HepG2 (cell line): ENCODE data around the gene ARHGAP19. TPM values are rescaled to one million over a fixed set of nuclear protein-coding genes. Genes with fewer than 3 reads are reported as not detected.
A peak's percentile ranks its signal among the peaks of the same experiment; 100 is the strongest.

ENCODE experiments used
- EED ChIP-seq: sonication (generic); formaldehyde crosslinking; IDR thresholded peaks from 2 replicates; pipeline ENCODE4 v1.5.0; 2020; ENCODE audit warnings: mild to moderate bottlenecking, missing genetic modification reagents
- FOXO1 ChIP-seq: sonication (generic); formaldehyde crosslinking; IDR thresholded peaks from 2 replicates; pipeline ENCODE4 v1.4.0; 2020; ENCODE audit warnings: missing genetic modification reagents
- IRF2 ChIP-seq: IDR thresholded peaks from 2 replicates; pipeline ENCODE4 v1.6.1; 2018; ENCODE audit warnings: missing genetic modification reagents, missing compliant biosample characterization
- KLF16 ChIP-seq, 2 experiments: sonication (generic) in 1 of 2; formaldehyde crosslinking in 1 of 2; IDR thresholded peaks; 2 replicates each; pipeline versions ENCODE4 v1.6.1 to v1.8.0; 2016 to 2023; ENCODE audit warnings: missing genetic modification reagents in 2 of 2, missing compliant biosample characterization in 1 of 2
- MAZ ChIP-seq, 2 experiments: sonication (generic) in 1 of 2; formaldehyde crosslinking in 1 of 2; IDR thresholded peaks; 2 replicates each; pipeline versions ENCODE4 v1.5.0 to v1.6.1; 2012 to 2020; ENCODE audit warnings: low read depth in 2 of 2, mild to moderate bottlenecking in 2 of 2, borderline replicate concordance in 1 of 2, improper control_type of control experiment in 1 of 2, low read length in 1 of 2, missing genetic modification reagents in 1 of 2, moderate library complexity in 1 of 2
- MED8 ChIP-seq: sonication (generic); formaldehyde crosslinking; IDR thresholded peaks from 2 replicates; pipeline ENCODE4 v1.8.1; 2023; ENCODE audit warnings: mild to moderate bottlenecking, missing genetic modification reagents; ENCODE audit not compliant: insufficient replicate concordance
- NFKB2 ChIP-seq: sonication (generic); formaldehyde crosslinking; IDR thresholded peaks from 2 replicates; pipeline ENCODE4 v1.4.0; 2020; ENCODE audit warnings: missing genetic modification reagents, borderline replicate concordance
- NFRKB ChIP-seq: fragments of 450-650 bp; IDR thresholded peaks from 2 replicates; pipeline ENCODE4 v1.6.1; 2017
- NKX3-1 ChIP-seq: sonication (generic); formaldehyde crosslinking; IDR thresholded peaks from 2 replicates; pipeline ENCODE4 v1.5.0; 2020; ENCODE audit warnings: missing genetic modification reagents
- NONO ChIP-seq, 2 experiments: fragments of 450-650 bp in 1 of 2; sonication (generic) in 1 of 2; formaldehyde crosslinking in 1 of 2; IDR thresholded peaks in 1 of 2; conservative IDR thresholded peaks in 1 of 2; 2 replicates each; pipeline versions ENCODE4 v1.6.1 to v1.8.0; 2017 to 2022; ENCODE audit warnings: mild to moderate bottlenecking in 1 of 2, missing genetic modification reagents in 1 of 2, moderate library complexity in 1 of 2
- PAWR ChIP-seq: sonication (generic); formaldehyde crosslinking; IDR thresholded peaks from 2 replicates; pipeline ENCODE4 v1.4.0; 2020; ENCODE audit warnings: missing genetic modification reagents, mild to moderate bottlenecking, borderline replicate concordance
- RBFOX2 ChIP-seq: fragments of 200-400 bp; formaldehyde crosslinking; IDR thresholded peaks from 2 replicates; pipeline ENCODE4 v1.6.1; 2017; ENCODE audit warnings: low read depth, mild to moderate bottlenecking, low read length
- RFX1 ChIP-seq: fragments of 450-650 bp; IDR thresholded peaks from 2 replicates; pipeline ENCODE4 v1.6.1; 2017
- SCMH1 ChIP-seq: sonication (generic); formaldehyde crosslinking; IDR thresholded peaks from 2 replicates; pipeline ENCODE4 v1.9.0; 2021; ENCODE audit warnings: missing genetic modification reagents, mild to moderate bottlenecking, borderline replicate concordance
- TBL1XR1 ChIP-seq: fragments of 150-350 bp; IDR thresholded peaks from 2 replicates; pipeline ENCODE4 v1.6.1; 2014; ENCODE audit warnings: borderline replicate concordance, low read length; ENCODE audit not compliant: partially characterized antibody
- TP53 ChIP-seq: sonication (generic); formaldehyde crosslinking; conservative IDR thresholded peaks from 2 replicates; pipeline ENCODE4 v1.4.0; 2020; ENCODE audit warnings: missing genetic modification reagents
- ZFP36 ChIP-seq: fragments of 150-350 bp; IDR thresholded peaks from 2 replicates; pipeline ENCODE4 v1.6.1; 2018; ENCODE audit warnings: borderline replicate concordance, low read length, low read depth; ENCODE audit not compliant: partially characterized antibody
- ZFP82 ChIP-seq: sonication (generic); formaldehyde crosslinking; IDR thresholded peaks from 2 replicates; pipeline ENCODE4 v1.5.1; 2020; ENCODE audit warnings: mild to moderate bottlenecking, missing genetic modification reagents, borderline replicate concordance
- ZMYM4 ChIP-seq: sonication (generic); formaldehyde crosslinking; IDR thresholded peaks from 2 replicates; pipeline ENCODE4 v1.8.1; 2023; ENCODE audit warnings: mild to moderate bottlenecking, missing genetic modification reagents
- ZNF17 ChIP-seq: sonication (generic); formaldehyde crosslinking; IDR thresholded peaks from 2 replicates; pipeline ENCODE4 v1.5.0; 2020; ENCODE audit warnings: mild to moderate bottlenecking, missing genetic modification reagents
- ZNF282 ChIP-seq: fragments of 450-650 bp; IDR thresholded peaks from 2 replicates; pipeline ENCODE4 v1.6.1; 2018; ENCODE audit not compliant: partially characterized antibody
- ZNF552 ChIP-seq: sonication (generic); formaldehyde crosslinking; IDR thresholded peaks from 2 replicates; pipeline ENCODE4 v1.9.0; 2022; ENCODE audit warnings: missing genetic modification reagents, mild to moderate bottlenecking, borderline replicate concordance
- ZNF557 ChIP-seq: sonication (generic); formaldehyde crosslinking; IDR thresholded peaks from 2 replicates; pipeline ENCODE4 v1.4.0; 2020; ENCODE audit warnings: missing genetic modification reagents
- ZNF737 ChIP-seq: sonication (generic); formaldehyde crosslinking; IDR thresholded peaks from 2 replicates; pipeline ENCODE4 v1.5.0; 2020; ENCODE audit warnings: missing genetic modification reagents, mild to moderate bottlenecking, borderline replicate concordance
- ZSCAN21 ChIP-seq: sonication (generic); formaldehyde crosslinking; IDR thresholded peaks from 2 replicates; pipeline ENCODE4 v1.8.0; 2022; ENCODE audit warnings: mild to moderate bottlenecking, missing genetic modification reagents, moderate library complexity, borderline replicate concordance
- polyA plus RNA-seq, 8 experiments: library from polyadenylated mRNA; depleted of rRNA in 3 of 8; stranded (reverse) in 7 of 8; unstranded in 1 of 8; fragments of >200 nt; fragmentation: Illumina TruSeq in 4 of 8; extraction: Trizol in 4 of 8; gene quantifications; 2 replicates each; pipeline versions ENCODE4 v1.2.1 to v1.2.3, GENCODE V29; 2011 to 2016; ENCODE audit warnings: low read depth in 4 of 8, missing spikeins in 1 of 8, mixed read lengths in 1 of 8; ENCODE audit not compliant: insufficient read depth in 1 of 8
- total RNA-seq, 5 experiments: library from RNA; depleted of rRNA; stranded (reverse); fragments of >200 nt; fragmentation: Illumina TruSeq; extraction: Trizol; gene quantifications; 2 replicates each; pipeline ENCODE4 v1.2.3, GENCODE V29; 2016; ENCODE audit warnings: low read depth in 1 of 5
- TF ChIP-seq, protein P1 (sequence below): sonication (generic); formaldehyde crosslinking; IDR thresholded peaks from 2 replicates; pipeline ENCODE4 v1.4.0; 2020; ENCODE audit warnings: missing genetic modification reagents
- TF ChIP-seq, protein P2 (sequence below): sonication (generic); formaldehyde crosslinking; conservative IDR thresholded peaks from 2 replicates; pipeline ENCODE4 v1.8.0; 2022; ENCODE audit warnings: missing genetic modification reagents

Gene ARHGAP19
- total and polyA plus RNA-seq, 2 of the 13 experiments (the other 11 are each of a cell fraction or from before 2014, with no cell fraction given) = 7.6 to 10.0 TPM

DNA sequence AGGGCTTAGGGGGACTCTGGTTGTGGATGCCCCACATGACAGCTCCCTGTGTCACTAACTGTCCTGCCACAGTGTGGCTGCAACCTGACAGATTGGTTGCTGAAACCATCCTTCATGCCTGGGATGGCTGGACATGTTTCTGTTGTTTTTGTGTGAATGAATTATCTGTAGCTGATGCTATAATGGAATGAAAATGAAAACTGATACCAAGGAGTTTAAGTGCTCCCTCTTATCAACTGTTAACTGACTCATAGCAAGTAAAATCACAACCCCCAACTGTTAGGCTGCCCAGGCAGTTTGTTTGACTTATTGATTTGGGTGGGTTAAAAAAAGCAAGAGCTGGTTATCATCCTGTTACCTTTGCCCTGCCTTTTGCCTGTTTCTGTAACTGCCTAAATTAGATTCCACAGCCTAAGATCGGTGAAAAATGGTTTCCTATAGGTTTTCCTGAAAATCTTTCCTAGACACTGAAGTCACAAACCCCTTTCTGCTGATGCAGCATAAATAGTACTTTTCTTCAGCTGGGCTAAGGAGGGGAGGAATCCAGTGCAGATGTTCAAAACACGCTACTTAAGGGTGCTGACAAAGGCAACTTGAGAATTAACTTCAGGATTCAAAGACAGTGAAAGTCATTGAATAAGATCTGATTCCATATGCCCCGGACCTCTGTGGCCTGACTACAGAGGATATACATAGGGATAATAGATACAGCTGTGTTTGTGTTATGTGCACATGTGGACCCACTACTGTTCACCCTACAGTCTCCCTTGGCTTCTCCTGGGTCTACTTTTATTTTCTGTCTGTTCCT, 36.4 kb upstream of the ARHGAP19 start (continued):
- TF ChIP-seq NKX3-1 (CRISPR knock-in tag) (no peak), SCMH1 (CRISPR knock-in tag) (no peak), ZNF282 (no peak), RBFOX2 (no peak), NFKB2 (CRISPR knock-in tag) (no peak), KLF16 (CRISPR knock-in tag; IDR thresholded peaks at IDR 0.05) (peak in 1 of 2 experiments; percentile 71; a peak in 1 of 4 replicates), ZSCAN21 (CRISPR knock-in tag) (0 out of 2 replicates have a peak, but pooled peaks have one; percentile 20), ZNF737 (no peak), PAWR (no peak), FOXO1 (CRISPR knock-in tag) (peak; percentile 75; the same call in 1 of the 2 replicates), ZMYM4 (CRISPR knock-in tag) (peak; percentile 44; the same call in 1 of the 2 replicates), NFRKB (no peak), ZFP36 (no peak), TP53 (CRISPR knock-in tag) (0 out of 2 replicates have a peak, but pooled peaks have one; percentile 51), EED (no peak), MAZ (IDR thresholded peaks at IDR 0.05; ENCODE audit: borderline replicate concordance, low read depth, low read length) (no peak), MAZ (CRISPR knock-in tag; IDR thresholded peaks at IDR 0.05; ENCODE audit: low read depth) (no peak), TBL1XR1 (peak; percentile 72), ZFP82 (CRISPR knock-in tag) (no peak), NONO (IDR thresholded peaks at IDR 0.05) (no peak), NONO (CRISPR knock-in tag; conservative IDR thresholded peaks at IDR 0.05) (0 out of 2 replicates have a peak, but pooled peaks have one; percentile 49), ZNF557 (CRISPR knock-in tag) (no peak), ZNF552 (CRISPR knock-in tag) (no peak), ZNF17 (CRISPR knock-in tag) (no peak), RFX1 (no peak), IRF2 (CRISPR knock-in tag) (peak; percentile 80; the same call in 1 of the 2 replicates), MED8 (CRISPR knock-in tag) (no peak)
- TF ChIP-seq, protein P1, sequence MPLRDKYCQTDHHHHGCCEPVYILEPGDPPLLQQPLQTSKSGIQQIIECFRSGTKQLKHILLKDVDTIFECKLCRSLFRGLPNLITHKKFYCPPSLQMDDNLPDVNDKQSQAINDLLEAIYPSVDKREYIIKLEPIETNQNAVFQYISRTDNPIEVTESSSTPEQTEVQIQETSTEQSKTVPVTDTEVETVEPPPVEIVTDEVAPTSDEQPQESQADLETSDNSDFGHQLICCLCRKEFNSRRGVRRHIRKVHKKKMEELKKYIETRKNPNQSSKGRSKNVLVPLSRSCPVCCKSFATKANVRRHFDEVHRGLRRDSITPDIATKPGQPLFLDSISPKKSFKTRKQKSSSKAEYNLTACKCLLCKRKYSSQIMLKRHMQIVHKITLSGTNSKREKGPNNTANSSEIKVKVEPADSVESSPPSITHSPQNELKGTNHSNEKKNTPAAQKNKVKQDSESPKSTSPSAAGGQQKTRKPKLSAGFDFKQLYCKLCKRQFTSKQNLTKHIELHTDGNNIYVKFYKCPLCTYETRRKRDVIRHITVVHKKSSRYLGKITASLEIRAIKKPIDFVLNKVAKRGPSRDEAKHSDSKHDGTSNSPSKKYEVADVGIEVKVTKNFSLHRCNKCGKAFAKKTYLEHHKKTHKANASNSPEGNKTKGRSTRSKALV (CRISPR knock-in tag) = peak; percentile 78; the same call in 1 of the 2 replicates
- TF ChIP-seq, protein P2, sequence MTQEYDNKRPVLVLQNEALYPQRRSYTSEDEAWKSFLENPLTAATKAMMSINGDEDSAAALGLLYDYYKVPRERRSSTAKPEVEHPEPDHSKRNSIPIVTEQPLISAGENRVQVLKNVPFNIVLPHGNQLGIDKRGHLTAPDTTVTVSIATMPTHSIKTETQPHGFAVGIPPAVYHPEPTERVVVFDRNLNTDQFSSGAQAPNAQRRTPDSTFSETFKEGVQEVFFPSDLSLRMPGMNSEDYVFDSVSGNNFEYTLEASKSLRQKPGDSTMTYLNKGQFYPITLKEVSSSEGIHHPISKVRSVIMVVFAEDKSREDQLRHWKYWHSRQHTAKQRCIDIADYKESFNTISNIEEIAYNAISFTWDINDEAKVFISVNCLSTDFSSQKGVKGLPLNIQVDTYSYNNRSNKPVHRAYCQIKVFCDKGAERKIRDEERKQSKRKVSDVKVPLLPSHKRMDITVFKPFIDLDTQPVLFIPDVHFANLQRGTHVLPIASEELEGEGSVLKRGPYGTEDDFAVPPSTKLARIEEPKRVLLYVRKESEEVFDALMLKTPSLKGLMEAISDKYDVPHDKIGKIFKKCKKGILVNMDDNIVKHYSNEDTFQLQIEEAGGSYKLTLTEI (CRISPR knock-in tag) = no peak
